Measurements from ENCODE around the gene HOXB6. TPM values are rescaled to one million over a fixed set of nuclear protein-coding genes. Genes with fewer than 3 reads are reported as not detected.

Gene HOXB6
- total and polyA plus RNA-seq, 4 donors, result 0.17 to 1.1 (median 0.46) TPM

- H3K27ac ChIP-seq (ENCODE audit: low read depth in 1 of 2, low read length in 2 of 2), result no peak overlapping the region
- H3K27me3 ChIP-seq (ENCODE audit: control insufficient read depth in 4 of 4, insufficient read depth in 4 of 4, low read length in 3 of 4), result peaks cover 11 to 45% (median 38%) of the 10 kb centered on the region in 4 donors
- TF ChIP-seq MAX (IDR thresholded peaks at IDR 0.05) (no peak), CTCF (IDR thresholded peaks at IDR 0.05; ENCODE audit: low read depth, low read length, missing input control) (peak; percentile 97), RAD21 (IDR thresholded peaks at IDR 0.05) (peak; percentile 95 to 96)
- H3K9me3 ChIP-seq (ENCODE audit: control insufficient read depth in 4 of 4, low read length in 3 of 4), result no peaks in the 10 kb centered on the region
- WGBS, result 2% methylated on average over 25 of the region's 25 CpGs
- H3K4me3 ChIP-seq (ENCODE audit: low read depth in 1 of 3, low read length in 3 of 3), result no peak overlapping the region
- no peaks in the 10 kb centered on the region for H3K36me3 ChIP-seq (ENCODE audit: control insufficient read depth in 4 of 4, insufficient read depth in 3 of 4, low read depth in 1 of 4, low read length in 3 of 4)
- H3K9ac ChIP-seq (ENCODE audit: low read depth in 1 of 2, low read length in 2 of 2), result no peak overlapping the region
- DNase-seq (ENCODE audit: low spot score), result peak; percentile 90
- H3K4me1 ChIP-seq (ENCODE audit: control insufficient read depth in 4 of 4, insufficient read depth in 4 of 4, low read length in 3 of 4), result peaks cover 0 to 10% (median 2%) of the 10 kb centered on the region in 4 donors
These were observed 13.6 kb upstream of the HOXB6 start for GRCh38 chr17:48618256-48618896.

DNA sequence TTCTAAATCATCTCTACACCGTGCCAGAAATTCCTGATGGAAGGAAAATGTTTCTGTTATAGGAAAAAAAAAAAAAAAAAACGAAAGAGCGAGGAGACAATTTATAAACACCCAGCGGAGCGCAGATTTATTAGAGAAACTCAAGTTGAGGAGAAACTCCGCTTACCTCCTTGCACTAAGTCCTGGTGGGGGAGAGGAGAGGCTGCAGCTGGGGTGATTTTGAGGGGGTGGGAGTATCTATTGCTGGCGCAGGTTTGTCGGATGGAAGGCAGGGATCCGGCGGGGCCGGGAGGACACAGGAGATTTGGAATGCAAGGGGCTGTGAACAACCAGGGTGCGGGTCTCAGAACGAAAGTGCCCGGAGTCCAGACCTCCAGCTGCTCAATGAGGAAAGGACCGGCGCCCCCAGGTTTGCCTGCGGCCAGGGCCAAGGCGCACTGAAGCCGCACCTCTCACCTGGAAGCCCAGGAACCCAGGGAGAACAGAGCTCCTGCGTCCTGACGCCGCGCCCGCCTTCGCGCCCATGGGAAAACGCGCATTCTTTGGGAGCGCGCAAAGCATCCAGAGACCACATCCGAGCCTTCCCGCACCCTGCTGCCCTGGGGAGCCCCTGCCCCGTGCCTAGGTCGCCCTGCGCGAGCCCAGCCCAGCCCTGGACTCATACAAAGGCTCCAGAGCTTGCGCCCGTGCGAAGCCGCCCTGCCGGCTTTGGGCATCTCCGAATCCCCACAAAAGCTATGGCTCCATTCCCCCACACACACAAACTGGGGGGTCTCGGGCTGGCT is 12.9 kb upstream of the HOXB6 start:
- 8% methylated on average over 43 of the region's 43 CpGs for WGBS
- no peak for TF ChIP-seq JUND (IDR thresholded peaks at IDR 0.05)
- TF ChIP-seq TAF1 (conservative IDR thresholded peaks at IDR 0.05), result no peak
- TF ChIP-seq FOXA2 (IDR thresholded peaks at IDR 0.05), result no peak
- TF ChIP-seq CTCF (IDR thresholded peaks at IDR 0.05; ENCODE audit: low read depth, low read length, missing input control), result no peak
- no peak for TF ChIP-seq FOXA1 (IDR thresholded peaks at IDR 0.05)
- TF ChIP-seq EGR1 (IDR thresholded peaks at IDR 0.05; ENCODE audit: low read depth in 2 of 2), result no peak
- TF ChIP-seq HNF4A (conservative IDR thresholded peaks at IDR 0.05), result no peak
- no peak for TF ChIP-seq NR2F2 (IDR thresholded peaks at IDR 0.05)
- no peak for TF ChIP-seq GABPA (IDR thresholded peaks at IDR 0.05 in 1 of 2, conservative IDR thresholded peaks at IDR 0.05 in 1 of 2)
- TF ChIP-seq RXRA (IDR thresholded peaks at IDR 0.05), result no peak
- no peak for TF ChIP-seq RAD21 (IDR thresholded peaks at IDR 0.05)
- no peak for TF ChIP-seq ZBTB33 (IDR thresholded peaks at IDR 0.05)
- no peak for TF ChIP-seq HNF4G (IDR thresholded peaks at IDR 0.05)
- TF ChIP-seq SP1 (IDR thresholded peaks at IDR 0.05), result no peak
- TF ChIP-seq MAX (IDR thresholded peaks at IDR 0.05), result no peak
- TF ChIP-seq, protein P1, sequence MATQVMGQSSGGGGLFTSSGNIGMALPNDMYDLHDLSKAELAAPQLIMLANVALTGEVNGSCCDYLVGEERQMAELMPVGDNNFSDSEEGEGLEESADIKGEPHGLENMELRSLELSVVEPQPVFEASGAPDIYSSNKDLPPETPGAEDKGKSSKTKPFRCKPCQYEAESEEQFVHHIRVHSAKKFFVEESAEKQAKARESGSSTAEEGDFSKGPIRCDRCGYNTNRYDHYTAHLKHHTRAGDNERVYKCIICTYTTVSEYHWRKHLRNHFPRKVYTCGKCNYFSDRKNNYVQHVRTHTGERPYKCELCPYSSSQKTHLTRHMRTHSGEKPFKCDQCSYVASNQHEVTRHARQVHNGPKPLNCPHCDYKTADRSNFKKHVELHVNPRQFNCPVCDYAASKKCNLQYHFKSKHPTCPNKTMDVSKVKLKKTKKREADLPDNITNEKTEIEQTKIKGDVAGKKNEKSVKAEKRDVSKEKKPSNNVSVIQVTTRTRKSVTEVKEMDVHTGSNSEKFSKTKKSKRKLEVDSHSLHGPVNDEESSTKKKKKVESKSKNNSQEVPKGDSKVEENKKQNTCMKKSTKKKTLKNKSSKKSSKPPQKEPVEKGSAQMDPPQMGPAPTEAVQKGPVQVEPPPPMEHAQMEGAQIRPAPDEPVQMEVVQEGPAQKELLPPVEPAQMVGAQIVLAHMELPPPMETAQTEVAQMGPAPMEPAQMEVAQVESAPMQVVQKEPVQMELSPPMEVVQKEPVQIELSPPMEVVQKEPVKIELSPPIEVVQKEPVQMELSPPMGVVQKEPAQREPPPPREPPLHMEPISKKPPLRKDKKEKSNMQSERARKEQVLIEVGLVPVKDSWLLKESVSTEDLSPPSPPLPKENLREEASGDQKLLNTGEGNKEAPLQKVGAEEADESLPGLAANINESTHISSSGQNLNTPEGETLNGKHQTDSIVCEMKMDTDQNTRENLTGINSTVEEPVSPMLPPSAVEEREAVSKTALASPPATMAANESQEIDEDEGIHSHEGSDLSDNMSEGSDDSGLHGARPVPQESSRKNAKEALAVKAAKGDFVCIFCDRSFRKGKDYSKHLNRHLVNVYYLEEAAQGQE (IDR thresholded peaks at IDR 0.05), result no peak
- no peak for TF ChIP-seq ATF3 (IDR thresholded peaks at IDR 0.05)
- Histone ChIP-seq H3K27me3 (ENCODE audit: control insufficient read depth in 4 of 4, insufficient read depth in 4 of 4, low read length in 3 of 4) (peaks cover 11 to 45% (median 32%) of the 10 kb centered on the region in 4 donors), H3K4me1 (ENCODE audit: control insufficient read depth in 4 of 4, insufficient read depth in 4 of 4, low read length in 3 of 4) (peaks cover 0 to 16% (median 4%) of the 10 kb centered on the region in 4 donors), H3K9ac (ENCODE audit: low read depth in 1 of 2, low read length in 2 of 2) (no peak overlapping the region), H3K27ac (ENCODE audit: low read depth in 1 of 2, low read length in 2 of 2) (no peak overlapping the region), H3K4me3 (ENCODE audit: low read depth in 1 of 3, low read length in 3 of 3) (no peak overlapping the region), H3K36me3 (ENCODE audit: control insufficient read depth in 4 of 4, insufficient read depth in 3 of 4, low read depth in 1 of 4, low read length in 3 of 4) (no peaks in the 10 kb centered on the region), H3K9me3 (ENCODE audit: control insufficient read depth in 4 of 4, low read length in 3 of 4) (no peaks in the 10 kb centered on the region)
- no peak for DNase-seq (ENCODE audit: low spot score)
